Epidermal melanocyte (primary cell): ENCODE data around the gene RIMBP2.

Experiments used
- DNase-seq: peaks from one replicate; pipeline ENCODE4 v3.0.0; 2011; ENCODE audit warnings: low spot score; ENCODE audit not compliant: insufficient read length

The RIMBP2 gene

DNA sequence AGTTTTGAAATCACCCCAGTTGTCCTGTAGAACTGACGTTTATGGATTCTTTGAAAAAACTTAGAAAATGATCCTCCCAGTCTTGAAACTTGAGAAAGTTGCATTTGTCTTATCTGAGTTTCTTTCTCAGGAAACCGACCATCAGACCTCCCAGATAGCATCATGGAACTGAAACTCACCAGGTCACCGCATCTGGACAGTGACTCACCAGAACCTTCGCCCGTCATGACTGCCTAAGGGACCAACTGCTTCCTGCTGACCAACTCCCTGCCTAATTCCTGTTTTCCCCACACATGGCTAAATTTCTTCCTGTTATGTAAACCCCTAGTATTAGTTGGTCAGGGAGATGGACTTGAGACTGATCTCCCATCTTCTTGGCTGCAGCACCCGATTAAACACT, 175.7 kb downstream of the RIMBP2 start:
- DNase-seq: no peak

DNA sequence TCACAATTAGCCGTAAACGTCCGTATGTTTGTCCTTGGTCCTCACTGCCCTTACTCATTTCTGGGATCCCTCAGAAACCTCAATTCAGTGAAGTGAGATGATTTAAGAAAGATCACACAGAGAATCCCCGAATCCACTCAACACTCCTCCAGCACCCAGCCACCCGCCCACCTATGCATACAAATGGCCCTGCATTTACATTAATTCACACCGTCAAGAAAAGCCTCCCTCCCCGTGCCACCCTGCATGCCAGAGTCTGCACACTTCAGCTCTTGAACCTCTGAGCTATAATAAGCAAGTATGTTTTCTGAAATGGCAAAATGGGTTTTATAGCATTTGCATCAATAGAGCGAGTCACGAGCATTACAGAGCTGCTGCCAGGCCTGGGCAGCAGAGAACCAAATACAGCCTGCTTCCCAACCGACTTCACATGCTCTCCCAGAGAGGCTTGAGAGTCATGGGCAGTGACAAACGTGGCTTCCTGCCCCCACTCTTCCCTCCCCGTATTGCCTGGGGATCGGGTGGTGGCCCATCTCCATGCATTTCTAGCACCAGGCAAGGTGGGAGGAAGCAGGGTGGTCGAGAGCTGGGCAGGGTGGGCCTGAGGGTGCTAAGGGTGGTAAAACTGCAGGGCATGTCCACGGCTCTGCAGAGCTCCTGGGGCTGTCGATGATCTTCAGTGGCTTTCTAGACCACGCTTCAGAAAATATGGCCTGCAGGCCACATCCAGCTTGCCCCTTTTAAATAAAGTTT, 177.6 kb downstream of the RIMBP2 start:
- no peak for DNase-seq

DNA sequence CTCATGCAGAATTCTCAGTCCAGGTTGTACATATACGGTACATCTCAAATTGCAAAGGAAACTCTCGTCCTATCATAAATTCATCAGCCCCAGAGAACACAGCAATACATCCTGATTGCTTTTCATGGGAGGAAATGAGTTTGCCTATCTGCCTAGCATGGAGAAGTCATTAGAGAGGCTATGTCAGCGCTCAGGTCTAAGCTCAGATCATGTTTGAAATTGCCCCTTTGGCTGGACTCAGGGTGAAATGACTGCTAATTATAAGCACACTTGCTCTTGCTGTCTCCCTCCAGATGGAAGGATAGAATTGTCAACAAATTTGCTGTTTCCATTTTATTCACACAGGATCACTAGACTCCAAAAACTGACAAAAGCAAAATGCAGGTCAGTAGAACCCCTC, 178.4 kb downstream of the RIMBP2 start:
- no peak for DNase-seq

DNA sequence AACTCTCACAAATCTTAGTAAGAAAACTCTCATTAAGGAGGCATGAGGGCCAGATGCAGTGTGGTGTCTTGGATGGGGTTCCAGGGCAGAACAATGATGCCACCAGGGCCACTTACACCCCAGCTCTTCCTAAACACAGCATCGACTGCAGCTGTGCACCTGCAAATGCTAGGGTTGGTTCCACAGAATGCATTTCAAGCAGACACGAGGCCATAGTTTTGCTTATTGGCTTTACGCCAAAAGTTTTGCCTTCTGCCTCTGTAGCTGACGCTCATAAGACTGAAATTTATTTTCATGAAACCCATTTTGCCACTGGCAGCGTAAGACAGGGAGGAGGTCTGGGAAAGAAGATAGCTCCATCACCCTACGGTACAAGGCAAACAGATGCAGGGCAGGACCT, 179.0 kb downstream of the RIMBP2 start:
- no peak for DNase-seq

DNA sequence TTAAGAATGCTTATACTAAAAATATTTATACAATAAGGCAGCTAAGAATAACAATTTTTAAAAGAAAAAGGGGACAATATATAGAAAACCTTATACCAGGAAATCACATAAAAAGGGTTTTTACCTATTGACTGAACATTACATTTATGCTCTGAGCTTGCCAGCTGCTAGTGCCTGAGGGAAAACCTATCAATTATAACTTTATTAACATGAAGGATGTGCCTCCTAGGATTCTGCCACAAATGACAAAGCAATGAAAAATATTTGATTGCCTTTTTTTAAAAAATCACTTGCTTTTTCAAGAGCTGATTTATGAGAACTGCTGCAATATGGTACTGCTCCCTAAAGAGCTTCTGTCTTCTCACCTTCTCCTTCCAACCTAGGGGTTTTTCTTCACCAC, 185.7 kb downstream of the RIMBP2 start:
- no peak for DNase-seq

DNA sequence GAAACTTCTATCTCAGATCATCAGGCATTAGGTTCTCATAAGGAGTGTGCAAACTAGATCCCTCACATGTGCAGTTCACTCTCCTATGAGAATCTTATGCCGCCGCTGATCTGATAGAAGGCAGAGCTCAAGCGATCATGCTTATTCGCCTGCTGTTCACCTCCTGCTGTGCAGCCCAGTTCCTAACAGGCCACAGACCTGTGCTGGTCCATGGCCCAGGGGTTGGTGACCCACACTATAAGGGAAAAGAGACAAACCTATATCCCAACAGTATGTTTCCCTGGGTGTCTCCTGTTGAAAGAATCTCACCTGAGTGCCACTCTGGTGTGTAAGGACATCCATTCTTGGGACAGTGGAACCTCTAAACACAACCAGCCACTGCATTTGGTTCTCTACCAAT, 186.3 kb downstream of the RIMBP2 start:
- DNase-seq: no peak

DNA sequence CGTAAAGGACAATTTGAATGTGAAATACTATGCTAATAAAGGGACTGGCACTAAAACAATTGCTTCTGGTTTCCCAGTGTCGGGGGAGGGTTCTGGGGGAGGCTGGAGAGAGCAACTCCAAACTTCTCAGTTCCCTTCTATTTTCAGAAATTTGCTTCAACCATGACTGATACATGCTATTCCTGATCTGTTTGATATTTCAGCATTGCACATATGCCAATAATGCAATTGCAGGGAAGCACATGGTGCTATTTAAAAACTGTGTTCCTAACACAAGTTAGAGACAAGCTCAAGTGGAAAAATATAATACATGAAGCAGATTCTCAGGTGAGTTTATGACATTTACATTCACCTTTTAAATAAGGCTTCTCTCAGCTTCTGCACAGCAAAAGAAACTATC, 188.9 kb downstream of the RIMBP2 start:
- DNase-seq: no peak

DNA sequence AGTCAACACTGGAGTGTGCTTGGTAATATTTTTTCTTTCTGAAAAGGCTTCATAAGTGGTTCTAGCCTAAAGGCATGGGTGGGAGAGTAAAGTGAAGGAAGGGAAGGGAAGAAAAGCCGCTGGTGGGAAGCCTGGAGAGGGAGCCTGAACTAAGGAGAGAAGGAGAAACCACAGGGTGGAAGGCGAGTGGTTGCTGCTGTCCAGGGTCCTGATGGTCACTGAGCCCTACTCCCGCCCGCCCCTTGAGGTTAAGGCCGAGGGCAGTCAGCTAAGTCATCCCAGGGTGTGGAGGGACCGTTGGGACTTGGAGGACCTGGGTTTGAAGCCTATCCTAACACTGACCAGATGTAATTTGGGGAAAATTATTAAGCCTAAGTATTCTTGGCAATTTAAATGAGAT, 189.3 kb downstream of the RIMBP2 start:
- no peak for DNase-seq

DNA sequence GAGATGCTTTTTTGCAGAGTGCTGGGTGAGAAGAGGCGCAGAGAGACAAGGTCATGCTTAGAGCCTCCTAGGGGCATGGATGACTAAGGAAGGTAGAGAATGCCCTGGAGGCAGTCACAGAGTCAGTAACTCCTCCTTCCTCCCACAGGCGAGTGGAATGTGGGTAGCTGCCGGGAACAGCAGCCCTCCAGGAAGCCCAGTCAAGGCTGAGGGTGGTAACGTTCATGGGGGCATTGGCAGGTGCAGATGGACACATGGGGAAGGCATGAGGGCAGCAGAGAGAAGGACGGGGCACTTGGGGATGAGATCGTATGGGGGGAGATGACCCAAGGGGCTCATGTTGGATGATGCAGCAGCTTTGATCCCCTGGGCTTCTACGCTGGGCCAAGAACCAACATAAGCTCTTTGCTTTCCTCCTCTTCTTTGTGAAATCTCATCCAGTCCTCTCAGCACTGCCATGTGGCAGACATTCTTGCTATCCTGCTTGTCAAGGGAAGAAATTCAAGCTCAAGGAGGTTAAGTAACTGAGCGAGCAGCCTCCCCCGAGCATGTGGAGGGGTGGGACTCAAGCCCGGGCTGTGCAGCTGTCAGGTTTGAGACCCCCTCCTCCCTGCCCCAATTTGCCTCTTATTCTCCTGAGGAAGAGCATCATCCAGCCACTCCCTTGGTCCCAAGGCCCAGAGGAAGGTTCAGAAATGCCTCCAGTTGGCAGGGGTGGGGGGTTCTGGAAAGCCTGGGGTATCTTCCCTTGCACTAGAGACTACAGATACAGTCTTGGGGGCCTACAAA, 190.5 kb downstream of the RIMBP2 start:
- DNase-seq: no peak

DNA sequence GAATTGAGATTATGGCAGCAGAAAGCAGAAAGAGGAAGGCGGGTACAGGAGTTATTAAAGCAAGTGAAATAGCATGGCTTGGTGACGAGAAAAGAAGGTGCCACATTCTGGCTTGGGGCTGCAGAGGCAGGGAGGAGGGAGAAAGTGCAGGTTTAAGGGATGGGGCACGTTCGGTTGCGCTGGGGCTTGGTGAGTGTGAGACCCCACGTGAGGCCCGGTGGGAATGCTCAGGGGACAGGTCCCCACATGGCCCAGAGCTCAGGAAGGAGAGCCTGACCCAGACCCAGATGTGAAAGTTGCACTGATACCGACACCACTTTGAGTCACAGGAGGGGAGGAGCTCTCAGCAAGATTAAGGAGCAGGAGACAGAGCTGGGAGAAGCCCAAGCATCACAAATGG, 191.3 kb downstream of the RIMBP2 start:
- DNase-seq: no peak

DNA sequence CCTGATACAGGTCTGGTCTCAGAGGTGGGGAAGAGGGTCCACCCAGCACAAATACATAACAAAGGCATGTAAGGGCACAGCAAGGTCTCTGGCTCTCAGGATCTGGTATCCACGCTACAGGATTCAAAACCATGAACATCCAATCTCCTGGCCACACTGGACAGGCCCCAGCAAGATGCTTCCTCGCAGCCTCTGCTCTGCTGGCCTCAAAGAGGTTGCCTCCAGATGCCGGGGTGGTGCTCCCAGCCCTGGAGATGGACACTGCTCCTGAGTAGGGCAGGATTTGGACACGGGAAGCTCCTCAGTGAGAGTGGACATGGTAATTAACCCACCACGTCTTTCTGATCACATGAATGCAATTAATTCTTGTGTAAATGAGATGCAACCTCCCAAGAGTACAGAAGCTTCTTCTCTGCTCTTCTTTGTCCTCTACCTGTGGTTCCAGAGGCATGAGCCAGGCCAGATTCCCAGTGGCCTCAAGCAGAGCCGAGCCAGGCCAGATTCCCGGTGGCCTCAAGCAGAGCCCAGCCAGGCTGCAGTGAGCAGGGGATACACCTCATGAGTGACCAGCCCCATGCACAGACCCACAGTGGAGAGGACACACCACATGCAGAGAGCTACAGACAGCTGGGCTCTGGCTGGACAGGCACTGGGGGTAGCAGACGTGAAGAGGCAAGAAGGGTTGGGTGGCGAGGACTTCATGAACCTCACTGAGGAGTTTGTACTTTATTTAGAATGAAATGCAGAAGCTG, 192.1 kb downstream of the RIMBP2 start:
- DNase-seq: no peak

DNA sequence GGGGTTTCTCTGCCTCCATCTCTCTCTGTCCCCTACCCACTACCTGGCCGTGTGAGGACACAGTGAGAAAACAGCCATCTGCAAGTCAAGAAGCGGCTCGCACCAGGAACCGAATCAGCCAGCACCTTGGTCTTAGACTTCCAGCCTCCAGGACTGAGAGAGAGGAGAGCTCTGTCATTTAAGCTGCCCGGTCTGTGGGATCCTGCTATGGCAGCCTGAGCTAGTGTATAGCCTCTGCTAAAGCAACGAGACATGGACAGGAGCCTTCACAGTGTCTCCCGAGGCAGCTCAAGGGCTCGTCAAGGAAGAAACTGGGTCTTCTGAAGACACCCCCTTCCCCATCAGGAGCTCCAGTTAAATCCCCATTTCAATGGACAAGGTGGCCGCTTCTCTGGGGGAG, 192.9 kb downstream of the RIMBP2 start:
- DNase-seq: no peak

DNA sequence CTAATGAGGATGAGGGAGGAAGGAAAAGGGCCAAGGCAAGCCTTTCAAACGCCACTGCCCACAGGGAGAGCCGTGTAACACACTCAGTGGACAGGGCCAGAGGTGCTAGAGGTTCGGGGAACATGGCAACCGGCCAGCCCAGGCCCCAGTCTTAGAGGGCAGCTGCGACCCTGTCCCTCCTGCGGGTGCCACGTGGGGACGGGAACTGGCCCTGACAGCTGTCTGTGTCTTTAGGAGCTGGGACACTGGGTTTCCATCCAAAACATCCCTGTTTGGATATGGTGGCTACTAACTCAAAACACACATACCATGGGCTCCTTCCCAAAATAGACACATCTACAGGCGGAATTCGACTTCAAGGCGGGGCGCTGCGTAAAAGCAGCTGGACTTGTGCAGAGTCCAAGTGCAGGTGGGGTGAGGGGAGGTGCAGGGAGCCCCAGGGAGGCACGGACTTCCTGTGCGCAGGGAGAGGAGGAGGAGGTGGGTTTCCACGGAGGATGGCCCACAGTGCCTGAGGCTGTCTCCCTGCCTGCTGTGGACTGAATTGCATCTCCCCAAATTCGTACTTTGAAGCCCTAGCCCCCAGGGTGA, 193.8 kb downstream of the RIMBP2 start:
- DNase-seq: no peak

DNA sequence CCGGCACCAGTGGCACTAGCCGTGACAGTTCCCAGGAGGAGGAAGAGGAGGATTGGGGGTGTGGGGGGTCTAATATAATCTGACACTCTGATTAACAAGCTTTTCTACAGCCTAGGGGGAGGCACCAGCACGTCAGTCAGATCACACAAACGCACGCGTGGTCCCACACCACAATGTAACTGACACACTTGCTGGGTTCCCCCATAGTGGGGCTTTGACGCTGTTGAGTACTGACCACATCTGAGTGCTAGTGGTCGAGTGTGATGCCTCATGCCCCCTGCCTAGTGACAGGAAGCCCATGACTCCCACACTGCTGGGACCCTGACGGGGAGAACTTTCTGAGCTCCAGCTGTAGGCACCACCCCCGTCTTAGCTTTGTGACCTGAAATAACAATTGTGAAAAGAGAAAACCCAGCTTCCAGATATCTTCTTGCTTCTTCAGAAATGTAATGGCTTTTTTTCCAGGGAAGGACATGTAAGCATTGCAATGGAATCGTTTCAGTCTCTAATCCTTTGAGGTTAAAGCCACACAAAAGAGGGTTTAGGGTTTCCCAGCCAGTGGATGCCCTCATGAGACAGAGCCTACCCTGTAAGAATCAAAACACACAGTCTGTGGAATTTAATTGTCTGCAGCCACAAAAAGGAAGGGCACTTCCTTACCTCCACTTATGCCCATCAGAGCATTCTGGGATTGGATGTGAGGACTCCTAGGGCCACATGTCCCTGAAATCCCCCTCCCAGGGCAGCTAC, 194.5 kb downstream of the RIMBP2 start:
- DNase-seq: no peak

DNA sequence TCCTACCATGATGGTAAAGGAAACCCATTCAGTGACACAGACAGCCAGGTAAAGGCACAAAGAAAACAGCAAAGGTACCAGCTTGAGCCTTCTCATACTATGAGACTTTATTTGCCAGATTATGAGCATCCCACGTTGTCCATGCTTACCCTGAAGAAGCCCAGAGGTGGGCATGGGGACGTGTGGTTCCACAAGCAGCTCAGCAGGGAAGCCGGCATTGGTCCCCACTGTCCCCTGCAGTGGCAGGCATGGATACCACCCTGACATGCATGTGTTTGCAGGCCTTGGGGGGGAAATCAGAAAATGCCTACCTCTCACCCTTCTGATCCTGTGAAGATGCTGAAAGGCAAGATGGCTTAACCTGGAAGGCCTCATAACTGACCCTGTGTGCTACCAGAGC, 195.3 kb downstream of the RIMBP2 start:
- DNase-seq: no peak

DNA sequence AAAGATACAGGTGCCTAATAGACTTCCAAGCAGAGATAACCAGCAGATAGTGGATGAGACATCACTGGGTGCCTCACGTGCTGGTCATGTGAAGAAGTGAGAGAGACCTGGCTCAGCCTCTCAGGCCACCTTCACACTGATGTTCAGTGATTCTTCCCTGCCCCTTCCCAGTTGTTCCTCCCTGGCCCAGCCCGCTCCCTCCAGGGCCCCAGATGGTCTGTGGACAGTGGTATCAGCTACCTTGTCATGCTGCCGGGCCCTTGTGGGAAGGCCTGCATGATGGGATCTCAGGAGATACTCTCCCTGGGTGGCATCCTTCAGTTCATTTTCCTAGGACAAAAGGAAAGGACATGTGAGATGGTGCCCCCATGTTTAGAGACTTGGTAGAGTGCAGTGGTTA, 198.5 kb downstream of the RIMBP2 start:
- DNase-seq: no peak

DNA sequence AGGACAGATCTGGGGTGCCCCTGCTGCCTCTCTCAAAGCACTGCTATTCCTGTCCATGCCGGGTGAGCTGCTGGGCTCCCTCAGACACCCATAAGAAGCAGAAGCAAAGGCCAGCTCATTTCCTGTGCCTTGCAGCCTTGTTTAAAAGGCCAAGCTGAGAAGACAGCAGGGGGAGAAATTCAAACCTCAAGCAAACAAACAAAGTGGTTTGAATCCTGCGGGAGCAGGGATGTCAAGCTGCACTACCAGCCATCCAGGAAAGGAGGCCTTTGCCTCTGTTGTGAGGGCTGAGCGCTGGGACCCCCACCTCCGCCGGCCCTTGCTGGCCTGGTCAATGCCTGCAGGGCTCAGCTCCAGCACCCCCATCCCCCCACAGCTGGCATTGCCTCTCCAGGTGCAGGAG, 201.9 kb downstream of the RIMBP2 start:
- DNase-seq: no peak

DNA sequence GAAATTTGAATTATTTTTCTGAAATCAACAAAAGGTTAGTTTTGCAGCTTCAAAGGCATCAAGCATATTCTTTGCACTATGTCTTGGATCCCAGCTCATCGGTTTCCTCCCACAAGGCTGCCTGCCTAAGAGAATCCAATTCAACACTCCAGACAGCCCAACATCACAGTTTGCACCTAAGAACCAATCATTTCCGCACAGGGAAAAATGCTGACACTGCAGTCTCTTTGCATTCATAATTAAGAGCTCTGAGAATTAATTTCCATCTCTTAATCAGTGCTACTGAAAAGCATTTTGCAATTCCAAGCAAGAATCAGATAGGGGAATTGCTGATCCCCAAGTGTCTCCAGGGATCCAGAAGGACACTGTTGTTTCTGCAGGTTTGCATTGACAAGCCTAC, 202.5 kb downstream of the RIMBP2 start:
- no peak for DNase-seq

DNA sequence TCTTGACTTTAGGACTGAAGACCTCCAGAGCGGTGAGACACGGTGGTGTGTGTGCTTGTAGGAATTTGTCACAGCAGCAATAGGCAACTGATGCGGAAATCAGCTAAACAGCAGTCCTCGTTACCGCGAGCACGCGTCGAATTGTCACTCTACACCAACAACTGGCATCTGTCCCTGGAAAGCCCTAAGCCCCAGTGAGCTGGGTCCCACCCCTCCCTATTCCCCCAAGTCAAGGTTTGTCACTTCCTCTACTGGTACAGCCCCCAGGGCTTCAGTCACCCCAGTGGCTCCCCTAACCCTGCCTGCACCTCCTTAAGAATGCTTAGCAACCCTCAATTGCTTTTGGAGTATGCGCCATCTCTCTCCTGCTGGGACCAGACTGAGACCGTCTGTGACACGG, 204.8 kb downstream of the RIMBP2 start:
- DNase-seq: no peak

DNA sequence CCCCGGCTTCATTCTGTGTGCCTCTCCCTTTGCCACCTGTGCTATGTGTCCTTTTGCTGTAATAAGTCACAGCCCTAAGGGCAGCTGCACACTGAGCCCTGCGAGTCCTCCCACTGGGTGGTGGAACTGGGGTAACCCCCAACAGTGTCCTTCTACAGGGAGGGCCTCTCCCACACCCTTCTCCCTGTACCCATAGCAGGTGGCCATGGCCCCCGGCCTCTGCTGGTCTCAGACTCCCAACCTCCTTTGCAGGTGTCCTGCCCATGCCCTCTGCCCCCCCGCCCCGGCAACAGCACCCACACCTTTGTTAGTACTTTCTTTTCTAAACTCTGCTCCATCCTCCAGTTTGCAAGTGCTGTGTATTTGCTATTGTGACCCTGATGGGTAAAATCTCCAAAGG, 206.6 kb downstream of the RIMBP2 start:
- no peak for DNase-seq

DNA sequence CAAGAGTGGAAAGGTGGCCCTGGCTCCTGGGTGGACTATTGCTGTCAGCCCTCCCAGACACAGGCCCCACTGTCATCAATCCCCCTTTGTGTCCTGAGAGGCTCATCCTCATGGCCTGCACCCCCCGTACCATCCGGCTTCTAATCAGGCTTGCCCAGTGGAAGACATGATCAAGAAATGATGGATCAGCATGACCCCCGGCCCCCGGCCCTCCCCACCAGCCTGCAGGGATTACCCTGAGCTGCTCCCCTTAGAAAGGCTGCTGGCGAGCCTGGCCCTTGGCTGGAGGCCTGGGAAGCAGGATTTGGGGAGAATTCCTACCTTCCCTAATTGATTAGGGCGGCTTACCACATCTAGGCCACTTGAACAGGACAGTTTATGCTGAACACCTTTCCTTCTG, 207.3 kb downstream of the RIMBP2 start:
- DNase-seq: no peak
